SJCRH30 (cell line): ENCODE data around the gene PNPLA2. TPM values are rescaled to one million over a fixed set of nuclear protein-coding genes. Genes with fewer than 3 reads are reported as not detected.

ENCODE experiments used
- DNase-seq, 2 experiments: peaks; one replicate each; pipeline ENCODE4 v3.0.0-alpha.2; 2015 to 2020
- H3K27ac ChIP-seq: fragments of 250-450 bp; sonication (Bioruptor Pico); 2 replicates; pipeline ENCODE4 v1.5.1; 2020; ENCODE audit warnings: mild to moderate bottlenecking, moderate library complexity
- H3K27me3 ChIP-seq: fragments of 250-450 bp; sonication (Bioruptor Pico); 2 replicates; pipeline ENCODE4 v1.5.1; 2020; ENCODE audit warnings: mild to moderate bottlenecking, moderate library complexity
- H3K36me3 ChIP-seq: fragments of 250-450 bp; sonication (Bioruptor Pico); 2 replicates; pipeline ENCODE4 v1.5.1; 2020; ENCODE audit warnings: mild to moderate bottlenecking, moderate library complexity
- H3K4me1 ChIP-seq: fragments of 250-450 bp; sonication (Bioruptor Pico); 2 replicates; pipeline ENCODE4 v1.5.1; 2020; ENCODE audit warnings: mild to moderate bottlenecking, moderate library complexity
- H3K4me3 ChIP-seq: fragments of 250-450 bp; sonication (Bioruptor Pico); 2 replicates; pipeline ENCODE4 v1.5.1; 2020; ENCODE audit warnings: mild to moderate bottlenecking, moderate library complexity
- H3K9me3 ChIP-seq: fragments of 250-450 bp; sonication (Bioruptor Pico); replicated peaks from 2 replicates; pipeline ENCODE4 v1.5.1; 2020; ENCODE audit warnings: mild to moderate bottlenecking, moderate library complexity
- total RNA-seq: library from RNA; depleted of rRNA; stranded (reverse); fragments of >200 nt; shearing (Covaris generic); gene quantifications from 2 replicates; pipeline ENCODE4 v1.2.3, GENCODE V29; 2014

Gene PNPLA2
- total RNA-seq, 1 experiment from 2014 or later, result 19.6 TPM

DNA sequence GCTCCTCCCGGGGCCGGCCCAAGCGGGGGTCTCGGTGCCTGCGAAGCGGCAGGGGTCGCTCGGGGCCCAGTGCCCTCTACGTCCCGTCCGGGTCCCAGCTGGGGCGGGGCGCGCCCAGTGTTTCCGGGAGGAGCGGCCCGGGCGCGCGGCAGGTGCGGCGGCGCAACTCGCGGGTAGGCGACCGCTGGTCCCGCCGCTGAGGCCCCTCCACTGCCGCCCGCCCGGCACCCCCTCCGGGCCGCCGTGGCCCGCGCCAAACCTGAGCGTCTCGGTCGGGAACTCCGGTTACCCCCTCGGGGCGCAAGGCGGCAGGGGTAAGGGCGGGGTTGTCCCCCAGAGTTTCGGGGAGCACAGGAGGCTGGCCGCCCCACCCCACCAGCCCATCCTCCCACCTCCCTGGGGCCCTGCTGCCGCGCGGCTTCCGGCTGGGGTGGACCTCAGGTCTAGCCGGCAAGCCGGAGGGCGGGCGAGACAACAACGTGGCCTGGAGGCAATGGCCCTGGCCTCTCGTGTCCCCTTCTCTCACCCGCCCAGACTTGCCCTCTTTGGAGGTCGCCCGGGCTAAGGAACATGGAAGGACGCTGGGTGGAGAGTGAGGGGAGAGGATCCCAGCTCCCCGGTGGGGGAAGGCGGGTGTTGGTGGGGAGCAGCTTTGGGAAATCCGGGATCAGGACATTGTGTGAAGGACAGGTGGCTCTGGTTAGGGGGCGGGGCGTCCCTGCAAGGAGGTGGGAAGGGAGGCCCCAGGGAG lies 8.6 kb downstream of the PNPLA2 start:
- Histone ChIP-seq H3K36me3 (no peaks in the 10 kb centered on the region; the same call in 1 of the 2 replicates), H3K4me1 (peaks cover 38% of the 10 kb centered on the region), H3K27me3 (no peaks in the 10 kb centered on the region), H3K27ac (peak overlapping the region; percentile 58), H3K9me3 (no peaks in the 10 kb centered on the region), H3K4me3 (peak overlapping the region; percentile 54)
- DNase-seq, result peak in 1 of 2 experiments; percentile 83

DNA sequence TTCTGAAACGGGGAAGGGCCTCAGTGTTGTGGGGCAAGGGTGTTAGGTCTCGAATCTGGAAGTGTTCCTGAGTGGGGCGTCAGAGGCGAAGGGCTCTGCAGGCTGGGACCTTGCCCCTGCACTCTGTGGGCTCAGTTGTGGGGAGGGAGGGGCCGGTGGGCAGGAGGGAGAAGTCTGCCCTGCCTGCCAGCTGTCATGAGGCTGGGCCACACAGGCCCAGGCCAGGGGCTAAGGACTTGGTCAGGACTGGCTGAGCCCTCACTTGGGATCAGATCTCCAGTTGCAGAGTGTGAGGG lies 9.1 kb downstream of the PNPLA2 start, which contains the start of gene CRACR2B:
TSS of gene CRACR2B (plus strand) at position 23 of the 296 bp plus-strand sequence. CDS start 689 bp downstream, outside the sequence.
- Histone ChIP-seq H3K27me3 (no peaks in the 10 kb centered on the region), H3K27ac (peak within 1 kb of the TSS; percentile 58), H3K4me1 (peaks cover 39% of the 10 kb centered on the region), H3K36me3 (no peaks in the 10 kb centered on the region; the same call in 1 of the 2 replicates), H3K4me3 (peak within 1 kb of the TSS; percentile 54), H3K9me3 (no peaks in the 10 kb centered on the region)
- peak in 1 of 2 experiments; percentile 75 for DNase-seq

DNA sequence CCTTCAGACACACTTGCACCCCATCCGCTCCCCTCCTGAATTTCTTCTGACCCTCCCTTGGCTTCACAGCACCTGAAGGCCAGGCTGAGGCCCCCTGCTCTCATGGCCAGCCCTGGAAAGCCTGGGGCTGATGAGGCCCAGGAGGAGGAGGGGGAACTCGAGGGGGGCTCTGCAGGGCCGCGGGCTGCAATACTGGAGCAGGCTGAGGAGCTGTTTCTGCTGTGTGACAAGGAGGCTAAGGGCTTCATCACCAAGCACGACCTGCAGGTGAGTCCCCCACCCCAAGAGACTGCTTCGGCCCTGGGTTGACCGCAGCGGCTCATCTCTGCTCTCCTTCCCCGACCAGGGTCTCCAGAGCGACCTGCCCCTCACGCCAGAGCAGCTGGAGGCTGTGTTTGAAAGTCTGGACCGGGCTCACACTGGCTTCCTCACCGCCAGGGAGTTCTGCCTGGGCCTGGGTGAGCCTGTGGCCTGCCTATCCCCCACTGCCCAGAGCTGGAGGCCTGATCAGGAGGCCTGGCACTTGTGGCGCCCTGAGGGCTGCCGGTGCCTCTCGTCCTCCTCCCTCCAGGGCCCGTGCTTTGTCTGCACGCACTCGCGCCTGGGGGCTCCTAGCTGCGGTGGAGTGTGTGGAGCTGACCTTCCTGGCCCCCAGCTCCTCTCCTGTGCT lies 9.9 kb downstream of the PNPLA2 start:
- Histone ChIP-seq H3K36me3 (no peaks in the 10 kb centered on the region; the same call in 1 of the 2 replicates), H3K9me3 (no peaks in the 10 kb centered on the region), H3K4me3 (no peak overlapping the region), H3K27ac (no peak overlapping the region), H3K27me3 (no peaks in the 10 kb centered on the region), H3K4me1 (peaks cover 39% of the 10 kb centered on the region)
- DNase-seq, result no peak

DNA sequence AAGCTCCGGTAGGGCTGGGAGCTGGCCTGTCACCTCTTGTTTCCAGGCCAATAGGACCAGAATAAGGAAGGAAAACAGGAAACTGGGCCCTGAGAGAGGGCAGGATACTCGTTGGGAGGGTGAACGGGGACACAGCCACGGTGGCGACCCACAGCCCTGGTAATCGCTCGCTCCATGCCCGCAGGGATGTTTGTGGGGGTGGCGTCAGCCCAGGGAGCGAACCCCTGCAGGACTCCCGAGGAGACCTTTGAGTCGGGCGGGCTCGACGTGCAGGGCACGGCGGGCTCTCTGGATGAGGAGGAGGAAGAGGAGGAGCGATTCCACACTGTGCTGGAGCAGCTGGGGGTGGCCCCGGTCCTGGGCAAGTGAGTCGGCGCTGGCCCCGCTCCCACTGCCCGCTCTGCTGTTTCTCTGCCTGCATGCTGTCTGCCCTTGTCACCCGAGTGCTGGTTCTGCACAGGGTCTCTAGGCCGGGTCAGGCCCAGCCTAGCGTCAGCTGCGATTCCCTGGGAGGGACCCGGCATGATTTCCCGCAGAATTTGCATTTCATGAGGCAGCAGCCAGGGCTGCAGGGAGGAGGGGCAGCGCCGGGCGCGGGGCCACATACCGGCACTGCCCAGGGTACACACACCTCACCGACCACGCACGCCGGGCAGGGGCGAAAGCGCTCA lies 10.6 kb downstream of the PNPLA2 start:
- H3K9me3 ChIP-seq, result no peaks in the 10 kb centered on the region
- H3K4me3 ChIP-seq, result no peak overlapping the region
- no peaks in the 10 kb centered on the region; the same call in 1 of the 2 replicates for H3K36me3 ChIP-seq
- no peak for DNase-seq
- no peaks in the 10 kb centered on the region for H3K27me3 ChIP-seq
- peaks cover 43% of the 10 kb centered on the region for H3K4me1 ChIP-seq
- no peak overlapping the region for H3K27ac ChIP-seq

DNA sequence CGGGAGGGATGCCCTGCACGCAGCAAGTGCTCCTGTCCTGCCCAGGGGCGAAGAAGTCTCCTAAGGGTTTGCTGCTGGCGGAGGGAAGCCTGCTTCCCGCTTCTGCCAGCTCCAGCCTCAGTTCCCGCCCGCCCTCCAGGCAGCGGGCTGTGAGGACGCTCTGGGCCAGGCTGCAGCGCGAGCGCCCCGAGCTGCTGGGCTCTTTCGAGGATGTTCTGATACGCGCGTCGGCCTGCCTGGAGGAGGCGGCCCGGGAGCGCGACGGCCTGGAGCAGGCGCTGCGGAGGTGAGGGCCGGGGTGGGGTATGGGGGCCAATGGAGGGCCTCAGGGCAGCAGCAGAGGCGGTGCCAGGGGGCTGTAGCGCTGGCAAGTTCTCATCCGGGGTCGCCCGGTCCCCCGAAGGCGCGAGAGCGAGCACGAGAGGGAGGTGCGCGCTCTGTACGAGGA lies 11.2 kb downstream of the PNPLA2 start:
- Histone ChIP-seq H3K9me3 (no peaks in the 10 kb centered on the region), H3K27ac (no peak overlapping the region), H3K36me3 (no peaks in the 10 kb centered on the region; the same call in 1 of the 2 replicates), H3K4me3 (no peak overlapping the region), H3K27me3 (no peaks in the 10 kb centered on the region), H3K4me1 (peaks cover 43% of the 10 kb centered on the region)
- DNase-seq, result no peak

DNA sequence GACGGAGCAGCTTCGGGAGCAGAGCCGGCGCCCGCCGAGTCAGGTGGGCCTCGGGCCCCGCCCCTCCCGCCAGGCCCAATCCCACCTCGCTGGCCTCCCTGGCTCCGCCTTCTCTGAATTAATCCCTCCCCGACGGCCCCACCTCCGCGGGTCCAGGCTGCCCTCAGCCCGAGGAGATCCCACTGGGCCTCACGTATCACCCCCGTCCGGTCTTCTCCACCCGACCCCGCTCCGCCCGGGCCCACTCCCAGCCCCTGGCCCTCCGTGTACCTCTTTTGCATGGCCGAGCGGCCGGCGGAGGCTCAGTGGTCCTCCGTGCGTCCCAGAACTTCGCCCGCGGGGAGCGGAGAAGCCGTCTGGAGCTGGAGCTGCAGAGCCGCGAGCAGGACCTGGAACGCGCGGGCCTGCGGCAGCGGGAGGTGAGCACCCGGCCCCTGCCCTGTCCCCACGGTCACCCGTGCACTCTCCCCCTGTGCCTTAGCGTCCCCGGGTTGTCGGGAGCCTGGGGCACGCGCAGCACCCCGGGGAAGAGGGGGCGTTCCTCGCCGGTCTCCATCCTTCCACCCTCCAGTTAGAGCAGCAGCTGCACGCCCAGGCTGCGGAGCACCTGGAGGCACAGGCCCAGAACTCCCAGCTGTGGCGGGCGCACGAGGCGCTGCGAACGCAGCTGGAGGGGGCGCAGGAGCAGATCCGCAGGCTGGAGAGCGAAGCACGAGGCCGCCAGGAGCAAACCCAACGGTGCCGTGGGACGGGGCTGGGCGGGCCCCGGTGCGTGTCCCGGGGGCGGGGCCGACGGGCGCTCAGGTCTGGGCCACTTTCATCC lies 11.8 kb downstream of the PNPLA2 start:
- Histone ChIP-seq H3K4me3 (peak overlapping the region; percentile 86; the same call in 1 of the 2 replicates), H3K36me3 (no peaks in the 10 kb centered on the region), H3K27ac (no peak overlapping the region; the same call in 1 of the 2 replicates), H3K27me3 (no peaks in the 10 kb centered on the region), H3K9me3 (no peaks in the 10 kb centered on the region), H3K4me1 (peaks cover 40% of the 10 kb centered on the region)
- DNase-seq, result peak; percentile 49 to 55

DNA sequence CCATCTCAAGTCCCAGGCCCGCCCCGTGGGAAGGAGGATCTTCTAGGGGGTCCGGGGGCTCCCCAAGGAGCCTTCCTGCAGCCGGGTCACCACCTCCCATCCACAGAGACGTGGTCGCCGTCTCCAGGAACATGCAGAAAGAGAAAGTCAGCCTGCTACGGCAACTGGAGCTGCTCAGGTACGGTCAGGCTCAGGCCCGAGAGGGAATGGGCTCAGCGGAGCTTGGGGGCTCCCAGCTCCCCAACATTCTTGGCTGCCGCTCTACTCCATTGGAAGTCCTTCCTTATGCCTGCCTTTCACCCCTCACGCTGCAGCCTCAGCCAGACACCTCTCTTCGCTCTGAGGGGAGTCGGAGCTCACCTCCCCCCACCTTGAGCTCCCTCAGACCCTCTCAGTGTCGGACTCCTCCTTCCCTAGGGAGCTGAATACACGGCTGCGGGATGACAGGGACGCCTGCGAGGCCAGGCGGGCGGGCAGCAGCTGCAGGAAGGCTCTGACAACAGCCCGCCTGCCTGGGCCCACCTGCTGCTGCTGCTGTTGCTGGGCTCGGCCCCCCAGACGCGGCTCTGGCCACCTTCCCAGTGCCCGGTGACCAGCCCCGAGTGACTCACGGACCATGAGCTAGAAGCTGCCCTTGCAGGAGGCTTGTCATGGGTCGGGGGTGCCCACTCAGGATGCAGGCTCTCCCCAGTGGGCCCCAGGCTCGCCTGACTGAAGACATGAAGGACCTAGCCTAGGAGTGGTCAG lies 12.6 kb downstream of the PNPLA2 start:
- Histone ChIP-seq H3K27ac (peak overlapping the region; percentile 45; the same call in 1 of the 2 replicates), H3K4me3 (peak overlapping the region; percentile 86), H3K36me3 (peaks cover 6% of the 10 kb centered on the region; the same call in 1 of the 2 replicates), H3K9me3 (no peaks in the 10 kb centered on the region), H3K27me3 (no peaks in the 10 kb centered on the region), H3K4me1 (peaks cover 40% of the 10 kb centered on the region)
- DNase-seq, result peak; percentile 84 to 87

DNA sequence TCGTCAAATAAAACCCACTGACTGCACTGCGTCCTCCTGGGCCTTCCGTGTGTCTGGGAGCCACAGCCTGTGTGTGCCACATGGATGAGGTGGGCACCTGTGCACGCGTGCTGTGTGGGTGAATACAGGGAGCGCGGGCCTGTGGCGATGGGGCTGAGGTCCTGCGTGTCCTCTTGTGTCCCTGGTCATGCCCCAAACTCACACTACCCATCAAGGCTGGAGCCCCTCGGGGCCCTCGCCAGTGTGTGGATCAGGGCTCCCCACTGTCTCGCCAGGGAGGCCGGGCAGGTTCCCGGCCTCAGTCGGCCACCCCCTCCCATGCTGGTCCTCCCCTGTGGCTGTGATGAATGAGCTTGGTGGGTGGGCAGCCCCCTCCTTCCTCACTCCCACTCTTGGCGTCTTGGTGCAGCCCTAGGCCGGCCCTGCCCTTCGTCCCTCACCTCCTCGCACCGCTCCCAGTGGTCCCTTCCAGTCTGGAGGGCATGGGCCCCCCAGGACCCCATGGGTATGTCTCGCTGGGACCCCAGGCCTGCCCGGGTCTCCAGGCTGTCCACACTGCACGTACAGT lies 13.3 kb downstream of the PNPLA2 start:
- Histone ChIP-seq H3K4me1 (peaks cover 38% of the 10 kb centered on the region), H3K9me3 (no peaks in the 10 kb centered on the region), H3K27me3 (no peaks in the 10 kb centered on the region), H3K4me3 (peak overlapping the region; percentile 86), H3K27ac (peak overlapping the region; percentile 45), H3K36me3 (peaks cover 12% of the 10 kb centered on the region)
- no peak for DNase-seq

DNA sequence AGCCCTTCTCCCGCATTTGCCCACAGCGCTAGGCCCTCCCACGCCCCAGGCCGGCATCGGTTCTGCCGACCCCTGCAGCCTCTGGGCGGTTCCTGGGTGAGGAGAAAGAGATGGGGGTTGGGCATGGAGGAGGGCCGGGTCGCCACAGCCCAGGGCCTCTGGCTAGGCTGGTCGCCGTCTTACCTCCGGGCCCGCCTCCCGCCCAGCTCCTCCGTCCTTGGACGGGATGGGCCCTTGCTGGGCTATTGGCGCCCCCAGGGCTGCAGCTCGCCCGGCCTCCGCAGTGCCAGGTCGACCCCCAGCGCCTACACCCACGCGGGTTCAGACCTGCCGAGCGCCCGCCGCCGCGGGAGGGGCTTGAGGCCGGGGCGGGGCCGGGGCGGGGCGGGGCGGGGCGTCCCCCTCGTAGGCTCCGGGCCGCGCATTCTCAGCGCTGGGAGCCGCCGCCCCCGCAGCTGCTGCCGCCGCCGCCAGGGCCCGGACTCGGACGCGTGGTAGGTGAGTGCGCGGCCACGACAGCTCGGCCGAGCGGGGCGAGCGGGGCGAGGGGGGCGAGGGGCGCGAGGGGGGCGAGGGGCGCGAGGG lies 13.9 kb downstream of the PNPLA2 start, which contains the start of gene CD151:
TSS of gene CD151 (plus strand) at position 424 of the 585 bp plus-strand sequence. CDS start 3,118 bp downstream, outside the sequence.
- Histone ChIP-seq H3K27me3 (no peaks in the 10 kb centered on the region), H3K27ac (peak within 1 kb of the TSS; percentile 82), H3K9me3 (no peaks in the 10 kb centered on the region), H3K36me3 (peaks cover 18% of the 10 kb centered on the region), H3K4me1 (peaks cover 35% of the 10 kb centered on the region), H3K4me3 (peak within 1 kb of the TSS; percentile 86)
- DNase-seq, result peak in 1 of 2 experiments; percentile 76

DNA sequence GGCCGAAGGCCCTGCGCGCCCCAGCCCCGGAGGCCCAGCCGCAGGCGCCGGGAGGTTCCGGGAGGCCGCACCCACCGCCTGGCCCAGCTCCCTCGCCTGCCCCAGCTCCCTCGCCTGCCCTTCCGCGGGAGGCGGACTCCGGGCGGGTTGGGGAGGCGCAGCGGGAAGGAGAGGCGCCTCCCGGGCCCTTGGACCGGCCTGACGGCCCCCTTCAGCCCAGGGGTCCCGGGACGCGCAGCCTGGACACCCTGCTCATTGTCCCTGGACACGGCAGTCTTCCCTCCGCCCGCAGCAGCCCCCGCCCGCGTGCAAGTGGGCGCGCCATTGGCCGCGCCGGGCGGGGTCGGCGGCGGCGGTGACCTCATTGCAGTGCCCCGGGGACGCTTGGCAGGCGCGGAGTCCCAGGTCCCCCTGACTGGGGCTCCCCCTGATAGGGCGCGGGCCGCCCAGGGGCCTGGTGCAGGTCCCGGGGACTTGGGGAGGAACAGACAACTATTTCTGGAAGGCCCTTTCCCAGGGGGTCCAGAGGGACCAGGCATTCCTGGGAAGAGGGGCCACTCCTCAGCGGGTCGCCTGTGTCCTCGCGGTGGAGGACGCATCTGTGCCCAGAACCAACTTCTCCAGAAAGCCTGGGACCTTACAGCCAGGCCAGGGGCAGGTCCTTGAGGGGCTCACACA lies 14.5 kb downstream of the PNPLA2 start:
- Histone ChIP-seq H3K4me3 (peak overlapping the region; percentile 86), H3K27me3 (no peaks in the 10 kb centered on the region), H3K4me1 (peaks cover 29% of the 10 kb centered on the region), H3K9me3 (no peaks in the 10 kb centered on the region), H3K36me3 (peaks cover 22% of the 10 kb centered on the region), H3K27ac (peak overlapping the region; percentile 82)
- peak in 1 of 2 experiments; percentile 62 for DNase-seq

DNA sequence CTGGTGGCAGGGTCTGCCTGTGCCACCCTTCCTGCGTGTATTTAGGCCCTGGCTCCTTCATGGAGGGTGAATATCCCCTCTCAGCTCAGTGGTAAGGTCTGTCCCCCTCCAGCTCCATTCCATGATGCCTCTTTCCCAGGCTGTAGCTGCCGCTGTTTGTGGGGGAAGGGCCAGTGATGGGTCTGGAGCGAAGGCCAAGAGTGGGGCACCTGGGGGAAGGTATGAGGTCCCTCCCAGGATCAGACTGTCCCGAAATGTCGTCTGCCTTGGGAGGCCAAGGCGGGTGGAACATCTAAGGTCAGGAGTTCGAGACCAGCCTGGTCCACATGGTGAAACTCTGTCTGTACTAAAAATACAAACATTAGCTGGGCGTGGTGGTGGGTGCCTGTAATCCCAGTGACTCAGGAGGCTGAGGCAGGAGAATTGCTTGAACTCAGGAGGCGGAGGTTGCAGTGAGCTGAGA lies 15.2 kb downstream of the PNPLA2 start:
- peak overlapping the region; percentile 82; the same call in 1 of the 2 replicates for H3K27ac ChIP-seq
- no peaks in the 10 kb centered on the region for H3K27me3 ChIP-seq
- no peaks in the 10 kb centered on the region for H3K9me3 ChIP-seq
- peak overlapping the region; percentile 86 for H3K4me3 ChIP-seq
- peaks cover 27% of the 10 kb centered on the region for H3K36me3 ChIP-seq
- no peak for DNase-seq
- H3K4me1 ChIP-seq, result peaks cover 24% of the 10 kb centered on the region
